NCI-H446 treated with DMSO at 0.1 percent for 48 hours (cell line): ENCODE measurements around the gene LRRC8D.
"Not testable (repeated sequence)": the region's sequence is repeated elsewhere in the genome, so short reads cannot be mapped to it uniquely, and the experiment has no call there.

Source experiments
- DNase-seq: peaks from one replicate; lab custom pipeline; 2025; lab: John Stamatoyannopoulos, UW

The LRRC8D gene

GRCh38 chr1:89962024-89962741 lies 141.4 kb downstream of the LRRC8D start:
- DNase-seq, result no peak

DNA sequence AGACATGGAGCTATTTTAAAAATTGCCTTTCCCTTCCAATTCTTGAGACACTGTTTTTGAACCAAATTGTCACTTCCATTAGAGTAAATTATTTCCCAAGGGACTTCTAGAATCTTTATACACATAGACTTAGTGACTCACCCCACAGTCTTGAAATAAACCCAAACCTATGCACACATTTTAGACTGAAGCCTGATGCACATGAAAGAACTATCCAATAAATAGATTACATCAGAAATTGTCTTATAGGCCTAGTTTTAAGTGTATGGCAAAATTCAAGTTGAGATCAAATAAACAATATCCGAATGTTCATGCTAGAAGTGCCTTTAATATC lies 141.9 kb downstream of the LRRC8D start:
- no peak for DNase-seq

DNA sequence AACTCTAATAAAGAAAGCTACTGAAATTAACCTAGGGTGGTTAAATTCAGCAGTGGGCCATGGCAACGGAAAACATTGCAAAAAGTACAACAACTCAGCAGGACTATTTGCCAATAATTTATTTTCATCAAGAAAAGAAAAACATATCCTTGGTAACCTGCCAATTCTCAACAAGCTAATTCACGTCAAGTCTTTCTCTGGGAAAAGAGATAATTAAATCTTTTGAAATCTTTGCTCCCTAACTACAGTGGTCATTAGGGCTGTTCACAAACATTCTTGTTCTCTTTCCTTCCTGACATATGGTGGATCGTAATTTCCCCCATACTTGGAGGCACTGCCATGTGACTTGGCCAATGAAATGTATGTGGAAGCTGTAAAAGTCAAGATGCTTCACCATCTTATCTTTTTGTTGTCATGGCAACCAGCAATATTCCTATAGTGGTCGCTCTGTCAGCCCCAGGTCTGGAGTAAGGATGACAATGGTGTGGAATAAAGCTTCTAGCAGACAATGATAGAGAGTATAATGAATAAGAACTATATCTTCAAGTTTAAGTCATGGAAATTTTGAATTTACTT lies 144.4 kb downstream of the LRRC8D start:
- DNase-seq, result peak; percentile 39

DNA sequence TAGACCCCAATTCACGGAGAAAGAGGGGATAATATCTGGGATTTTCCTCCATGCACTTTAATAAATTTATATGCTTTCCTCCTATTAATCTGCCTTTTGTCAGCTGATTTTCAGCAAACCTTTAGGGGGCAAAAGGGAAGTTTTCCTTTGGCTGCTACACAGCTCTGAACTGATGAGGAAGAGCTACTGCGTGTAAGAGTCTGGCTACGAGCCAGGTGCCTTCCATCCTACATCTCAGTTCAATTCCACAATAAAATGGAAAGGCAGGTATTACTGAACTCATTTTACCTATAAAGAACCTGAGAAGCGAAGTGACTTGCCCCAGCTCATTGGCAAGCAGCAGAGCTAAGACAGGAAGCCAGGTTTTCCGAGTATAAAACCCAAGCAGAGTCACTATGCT lies 145.8 kb downstream of the LRRC8D start:
- DNase-seq, result no peak

GRCh38 chr1:89971600-89971999 lies 150.8 kb downstream of the LRRC8D start:
- no peak for DNase-seq

GRCh38 chr1:89972024-89972423 lies 151.2 kb downstream of the LRRC8D start:
- DNase-seq, result no peak

DNA sequence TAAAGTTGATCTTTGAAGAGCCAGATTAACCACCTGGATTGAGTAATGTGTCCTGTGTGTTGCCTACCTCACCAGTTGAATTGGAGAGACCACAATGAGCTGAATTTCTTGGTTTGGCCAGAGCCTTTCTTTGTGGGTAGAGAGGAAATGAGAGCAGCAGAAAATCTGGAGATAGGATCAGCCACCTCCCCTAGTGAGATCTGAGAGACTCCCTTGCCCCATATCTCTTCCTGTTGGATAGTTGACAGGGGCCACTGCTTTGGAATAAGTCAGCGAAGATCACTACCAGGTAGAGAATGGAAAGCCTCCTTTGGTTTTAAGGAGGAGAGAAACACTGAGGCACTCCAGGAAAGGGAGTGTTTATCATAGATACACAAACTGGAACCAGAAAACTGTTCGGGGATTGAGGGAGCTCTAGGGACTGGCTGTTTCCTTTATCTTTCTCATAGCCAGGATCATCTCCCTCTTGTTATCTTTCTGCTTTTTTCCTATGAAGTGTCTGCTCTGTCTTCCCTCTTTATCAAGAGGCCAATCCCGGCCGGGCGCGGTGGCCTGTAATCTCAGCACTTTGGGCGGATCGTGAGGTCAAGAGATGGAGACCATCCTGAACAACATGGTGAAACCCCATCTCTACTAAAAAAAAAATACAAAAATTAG lies 152.8 kb downstream of the LRRC8D start:
- no peak for DNase-seq

DNA sequence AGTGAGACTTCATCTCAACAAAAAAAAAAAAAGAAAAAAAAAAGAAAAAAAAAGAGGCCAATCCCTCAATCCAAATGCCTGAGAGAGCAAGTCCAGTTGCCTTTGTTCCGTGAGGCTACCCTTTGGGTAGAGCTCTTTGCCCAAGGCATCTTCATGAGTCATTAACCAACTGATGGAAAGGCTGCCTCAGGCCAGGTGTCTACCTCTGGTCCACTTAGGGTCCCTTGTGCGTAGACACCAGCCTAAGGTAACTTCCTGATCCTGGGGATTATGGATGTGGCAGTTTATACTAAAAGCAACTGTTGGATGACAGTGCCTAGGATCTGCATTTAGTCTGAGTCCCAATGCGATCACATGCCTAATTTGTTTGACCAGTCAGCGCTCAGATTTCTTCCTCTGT lies 153.4 kb downstream of the LRRC8D start:
- DNase-seq, result no peak

GRCh38 chr1:89974696-89975470 lies 154.1 kb downstream of the LRRC8D start:
- DNase-seq, result no peak

- no peak for DNase-seq
Observed at GRCh38 chr1:89975540-89976125, 154.8 kb downstream of the LRRC8D start.

DNA sequence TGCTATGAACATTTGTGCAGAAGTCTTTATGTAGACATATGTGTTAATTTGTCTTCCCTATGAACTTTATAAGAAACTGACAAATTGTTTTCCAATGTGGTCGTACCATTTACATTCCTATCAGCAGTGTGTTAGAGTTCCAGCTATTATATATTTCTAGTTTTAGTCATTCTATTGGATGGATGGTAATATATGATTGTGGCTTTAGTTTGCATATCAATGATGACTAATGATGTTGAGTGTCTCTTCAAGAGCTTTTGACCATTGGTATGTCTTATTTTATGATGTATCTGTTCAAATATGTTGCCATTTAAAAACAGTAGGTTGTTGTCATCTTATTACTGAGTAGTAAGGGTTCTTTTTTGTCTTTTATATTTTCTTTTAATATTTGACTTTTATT lies 157.9 kb downstream of the LRRC8D start:
- no peak for DNase-seq

DNA sequence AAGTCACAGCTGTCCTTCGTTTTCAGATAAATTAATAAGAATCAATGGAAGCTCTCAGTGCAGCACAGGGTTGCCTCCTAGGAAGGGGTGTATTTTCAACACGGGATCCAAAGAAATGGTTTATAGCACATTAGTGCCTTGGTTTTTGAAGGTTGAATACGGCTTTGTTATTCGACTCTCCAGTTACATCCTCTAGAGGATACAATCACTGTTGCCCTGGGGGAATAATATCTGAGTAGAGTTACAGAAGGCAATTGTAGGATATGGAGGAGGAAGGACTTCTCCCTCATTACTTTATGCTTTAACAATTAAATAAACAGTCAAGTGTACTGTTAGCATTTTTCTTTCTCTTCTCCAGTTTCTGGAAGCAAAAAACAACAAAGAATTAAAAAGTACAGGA lies 159.8 kb downstream of the LRRC8D start:
- DNase-seq, result no peak

GRCh38 chr1:89982846-89983245 lies 162.0 kb downstream of the LRRC8D start:
- DNase-seq, result not testable (repeated sequence)

- not testable (repeated sequence) for DNase-seq
Observed at GRCh38 chr1:89984564-89985116, 163.8 kb downstream of the LRRC8D start.

DNA sequence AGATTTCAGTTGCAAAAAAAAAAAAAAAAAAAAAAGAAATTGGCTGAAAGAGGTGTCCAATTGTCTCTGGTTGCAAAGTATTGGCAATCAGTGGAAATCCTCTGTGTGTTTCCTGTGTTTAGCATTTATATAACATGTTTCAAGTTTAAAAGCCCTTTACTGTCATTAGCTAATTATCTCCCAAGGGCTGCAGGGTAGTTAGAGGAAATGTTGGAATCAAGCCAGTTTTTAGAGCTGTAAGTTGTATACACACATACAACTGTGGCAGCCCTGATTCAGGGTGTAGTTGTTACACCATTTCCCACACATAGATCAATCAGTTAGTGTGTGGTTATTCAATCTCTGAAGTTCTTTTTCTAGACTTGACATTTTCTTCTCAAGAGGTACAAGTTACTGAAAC lies 165.2 kb downstream of the LRRC8D start:
- DNase-seq, result no peak
